GM12878 (cell line): ENCODE results near the gene DNAAF8. TPM values are rescaled to one million over a fixed set of nuclear protein-coding genes. Genes with fewer than 3 reads are reported as not detected.

ENCODE experiments used
- ATAC-seq: fragments of 200-7000 bp; cut with Tn5 transposase; 3 replicates; pipeline ENCODE4 v1.9.1; 2020; ENCODE audit warnings: mild to moderate bottlenecking, moderate library complexity
- BruUV-seq: library from RNA; stranded (reverse); fragments of 400-500 nt; replicated peaks from 2 replicates; lab custom pipeline; 2021; lab: Mats Ljungman, UMichigan
- CTCF ChIA-PET: fragments of 300-600 bp; sonication (Branson Sonifier 250); formaldehyde crosslinking; extraction: SDS; loops from one replicate; lab custom pipeline; 2021; ENCODE audit warnings: inconsistent platforms; lab: Yijun Ruan, JAX
- POLR2A ChIA-PET: fragments of 350-600 bp; formaldehyde crosslinking; extraction: SDS; loops from one replicate; lab custom pipeline; 2021; ENCODE audit warnings: inconsistent platforms; lab: Charles Lee
- RAD21 ChIA-PET: fragments of 300-600 bp; sonication (Branson Sonifier 250); formaldehyde crosslinking; loops from one replicate; lab custom pipeline; 2023; ENCODE audit warnings: antibody characterized with exemption; ENCODE audit not compliant: unreplicated experiment; lab: Charles Lee
- SMC1A ChIA-PET: fragments of 300-600 bp; sonication (Branson Sonifier 250); formaldehyde crosslinking; loops from one replicate; lab custom pipeline; 2023; ENCODE audit not compliant: unreplicated experiment, uncharacterized antibody; lab: Charles Lee
- DNase-seq: peaks from one replicate; pipeline ENCODE4 v3.0.0-alpha.2; 2011; ENCODE audit warnings: low read depth, low spot score
- FAIRE-seq: peaks from 3 replicates; lab custom pipeline; 2011; peaks lifted over from hg19 to GRCh38; lab: Jason Lieb, UNC
- H2AFZ ChIP-seq: 2 replicates; pipeline ENCODE4 v1.6.0; 2011; ENCODE audit warnings: low read depth, low read length, control low read depth; ENCODE audit not compliant: control insufficient read depth
- H3K27ac ChIP-seq: 2 replicates; pipeline ENCODE4 v1.5.1; 2011; ENCODE audit warnings: control low read depth; ENCODE audit not compliant: control insufficient read depth, insufficient read depth
- H3K27me3 ChIP-seq, 2 experiments: replicated peaks in 1 of 2; 2 replicates each; pipeline versions ENCODE4 v1.6.0 to v1.6.1; 2011; ENCODE audit warnings: low read length in 1 of 2; ENCODE audit not compliant: control insufficient read depth in 2 of 2, insufficient read depth in 2 of 2
- H3K36me3 ChIP-seq, 2 experiments: 2 replicates each; pipeline ENCODE4 v1.5.1; 2011; ENCODE audit warnings: low read length in 1 of 2; ENCODE audit not compliant: control insufficient read depth in 2 of 2, insufficient read depth in 2 of 2
- H3K4me1 ChIP-seq: 2 replicates; pipeline ENCODE4 v1.6.1; 2011; ENCODE audit warnings: mild to moderate bottlenecking, low read length, moderate library complexity, mixed read lengths; ENCODE audit not compliant: control insufficient read depth, insufficient read depth
- H3K4me2 ChIP-seq: 2 replicates; pipeline ENCODE4 v1.6.0; 2011; ENCODE audit warnings: control low read depth; ENCODE audit not compliant: control insufficient read depth, insufficient read depth
- H3K4me3 ChIP-seq: fragments of 200-600 bp; sonication (generic); 2 replicates; pipeline ENCODE4 v1.5.1; 2016
- H3K79me2 ChIP-seq: 2 replicates; pipeline ENCODE4 v1.6.0; 2011; ENCODE audit warnings: low read length; ENCODE audit not compliant: control insufficient read depth, insufficient read depth
- H3K9ac ChIP-seq: 2 replicates; pipeline ENCODE4 v1.8.0; 2011; ENCODE audit warnings: low read length, control low read depth, mixed read lengths; ENCODE audit not compliant: control insufficient read depth, insufficient read depth
- H3K9me3 ChIP-seq: replicated peaks from 3 replicates; pipeline ENCODE4 v1.5.1; 2011; ENCODE audit warnings: mild to moderate bottlenecking, low read length; ENCODE audit not compliant: control insufficient read depth, insufficient read depth
- H4K20me1 ChIP-seq: 2 replicates; pipeline ENCODE4 v1.6.0; 2011; ENCODE audit not compliant: control insufficient read depth, insufficient read depth
- ATF2 ChIP-seq: IDR thresholded peaks from 2 replicates; pipeline ENCODE4 v1.6.1; 2012; ENCODE audit warnings: low read length, inconsistent platforms
- ATF3 ChIP-seq: IDR thresholded peaks from 2 replicates; pipeline ENCODE4 v1.6.1; 2011; ENCODE audit warnings: low read depth, mild to moderate bottlenecking, low read length, moderate library complexity, borderline replicate concordance; ENCODE audit errors: extremely low read depth
- DPF2 ChIP-seq: fragments of 450-650 bp; IDR thresholded peaks from 2 replicates; pipeline ENCODE4 v1.6.1; 2017; ENCODE audit warnings: mild to moderate bottlenecking
- KDM1A ChIP-seq: fragments of 200-600 bp; sonication (generic); IDR thresholded peaks from 2 replicates; pipeline ENCODE4 v1.6.1; 2016; ENCODE audit warnings: borderline replicate concordance
- WGBS: methylation state at CpG from one replicate; pipeline ENCODE4 v1.1.6; 2016; ENCODE audit warnings: low lambda C conversion rate; ENCODE audit not compliant: insufficient replicate concordance, insufficient coverage; ENCODE audit errors: missing lambda C conversion rate; 5-methylcytosine and 5-hydroxymethylcytosine counted together
- in situ Hi-C: fragments of 300-500 bp; cut with MboI; formaldehyde crosslinking; loops from 9 replicates; pipeline ENCODE4 v1.14.3; 2018; ENCODE audit warnings: mixed read lengths
- intact Hi-C: fragments of 100-400 bp; cut with micrococcal nuclease; formaldehyde crosslinking; loops from one replicate; pipeline ENCODE4 v1.14.2; 2022; ENCODE audit not compliant: unreplicated experiment
- polyA plus RNA-seq, 11 experiments: library from polyadenylated mRNA; depleted of rRNA in 4 of 11; unstranded in 6 of 11; stranded (reverse) in 5 of 11; fragments of >200 nt; fragmentation: Nextera tagmentation in 4 of 11; fragmentation: Illumina TruSeq in 1 of 11; extraction: Ambion mirVana in 4 of 11; extraction: Trizol in 1 of 11; gene quantifications; 1 replicate in 1 of 11; 2 replicates in 10 of 11; pipeline versions ENCODE4 v1.2.1 to v1.2.3, GENCODE V29; 2011 to 2016; ENCODE audit warnings: inconsistent platforms in 2 of 11, missing spikeins in 2 of 11, low read depth in 1 of 11
- total RNA-seq, 4 experiments: library from RNA; depleted of rRNA in 3 of 4; stranded (reverse); fragments of >200 nt in 3 of 4; fragmentation: Illumina TruSeq in 1 of 4; extraction: Trizol in 1 of 4; gene quantifications; 2 replicates each; pipeline versions ENCODE4 v1.2.1 to v1.2.3, GENCODE V29; 2013 to 2021

Gene DNAAF8
- total and polyA plus RNA-seq, 10 of the 15 experiments (the other 5 are each of a cell fraction or from before 2014, with no cell fraction given) = 0.01 to 0.78 (median 0.22) TPM; not detected in 2

DNA sequence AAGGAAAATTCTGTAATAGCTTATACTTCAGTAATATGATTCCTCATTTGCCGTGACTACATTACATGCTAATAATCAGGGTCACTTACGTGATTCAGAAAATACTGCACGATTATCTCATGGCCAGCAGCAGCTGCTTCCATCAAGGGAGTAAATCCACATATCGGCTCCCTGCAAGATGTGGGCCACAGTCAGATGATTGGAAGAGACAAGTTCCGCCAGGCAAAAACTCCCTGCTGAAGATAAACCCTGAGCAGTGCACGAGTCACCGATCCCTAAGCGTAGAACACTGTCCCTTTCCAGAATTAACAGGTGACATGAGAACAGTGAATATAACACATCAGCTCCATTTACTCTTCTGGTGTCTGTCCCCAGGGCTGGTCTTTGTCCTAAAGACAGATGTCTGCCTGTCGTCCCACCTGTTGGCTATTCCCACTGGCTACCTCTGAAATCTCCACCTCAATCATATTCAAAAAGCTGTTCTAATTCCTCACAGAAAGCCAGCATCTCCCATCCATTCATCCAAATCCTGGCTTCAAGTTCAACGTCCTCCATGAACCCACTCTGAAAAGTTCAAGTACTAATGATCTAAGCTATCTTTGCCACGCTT lies 9.6 kb upstream of the DNAAF8 start:
- H3K27ac ChIP-seq = no peak overlapping the region
- FAIRE-seq = no peak
- H2AFZ ChIP-seq = no peak overlapping the region
- no peak overlapping the region for H3K4me3 ChIP-seq
- peaks cover 0 to 2% of the 10 kb centered on the region in 2 experiments; a peak in 3 of 4 replicates for H3K36me3 ChIP-seq
- intact Hi-C loops = no loop called here
- ChIA-PET POLR2A (no interaction called here), RAD21 (no interaction called here), CTCF (interaction anchor here (1.6 kb wide), 1 partner anchor 10 kb away, joined by 4 read pairs; the partner anchor contains the start of genes ANKS3 and DNAAF8), SMC1A (no interaction called here)
- no peaks in the 10 kb centered on the region for H3K9me3 ChIP-seq
- no peak for ATAC-seq
- in situ Hi-C loops = no loop called here
- no TSS peak for BruUV-seq
- TF ChIP-seq KDM1A = no peak
- TF ChIP-seq ATF3 = no peak
- no peaks in the 10 kb centered on the region for H3K4me1 ChIP-seq
- H3K4me2 ChIP-seq = no peak overlapping the region
- H3K27me3 ChIP-seq = no peaks in the 10 kb centered on the region
- no peaks in the 10 kb centered on the region for H4K20me1 ChIP-seq
- no peaks in the 10 kb centered on the region for H3K79me2 ChIP-seq
- H3K9ac ChIP-seq = no peak overlapping the region
- 96% methylated on average over 11 of the region's 11 CpGs for WGBS
- DNase-seq = no peak

- intact Hi-C loops = no loop called here
- SMC1A ChIA-PET = no interaction called here
Observed at GRCh38 chr16:4726616-4727015, 7.7 kb upstream of the DNAAF8 start.

More at GRCh38 chr16:4726616-4727015, 7.7 kb upstream of the DNAAF8 start:
- Histone ChIP-seq H2AFZ (no peak overlapping the region), H3K36me3 (peaks cover 0 to 2% of the 10 kb centered on the region in 2 experiments; a peak in 3 of 4 replicates), H3K9me3 (no peaks in the 10 kb centered on the region), H3K27ac (no peak overlapping the region), H3K4me1 (no peaks in the 10 kb centered on the region), H3K27me3 (no peaks in the 10 kb centered on the region), H3K4me3 (no peak overlapping the region), H3K79me2 (no peaks in the 10 kb centered on the region), H3K4me2 (no peak overlapping the region)
- RAD21 ChIA-PET = no interaction called here
- CTCF ChIA-PET = no interaction called here
- POLR2A ChIA-PET = no interaction called here
- BruUV-seq = no TSS peak
- WGBS = 95% methylated on average over 18 of the region's 18 CpGs
- TF ChIP-seq DPF2 = no peak
- TF ChIP-seq ATF2 = no peak
- TF ChIP-seq, all 136 proteins: peak for 0
- FAIRE-seq (no peak), ATAC-seq (no peak), DNase-seq (no peak)
- in situ Hi-C loops = no loop called here
- H4K20me1 ChIP-seq = no peaks in the 10 kb centered on the region
- no peak overlapping the region for H3K9ac ChIP-seq
